ENCODE data around the gene LGI4.
"Not testable (repeated sequence)": the region's sequence is repeated elsewhere in the genome, so short reads cannot be mapped to it uniquely, and the experiment has no call there.

Gene LGI4

DNA sequence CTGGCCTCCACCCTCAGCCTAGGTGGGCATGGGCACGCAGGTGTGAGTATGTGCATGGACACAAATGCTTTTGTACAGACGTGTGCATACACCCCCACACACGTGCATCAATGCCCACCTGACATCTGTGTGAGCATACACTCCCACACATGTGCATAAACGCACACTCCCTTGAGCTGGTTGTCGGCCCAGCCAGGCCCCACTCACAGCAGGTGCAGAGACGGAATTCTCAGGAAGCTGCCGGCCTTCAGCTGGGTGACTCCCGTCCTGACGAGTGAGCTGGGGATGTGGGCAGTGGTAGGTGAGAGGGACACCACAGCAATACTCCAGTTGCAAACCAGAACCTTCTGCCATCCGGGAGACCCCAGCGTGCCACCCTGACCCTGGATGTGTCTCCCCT lies 1.0 kb downstream of the LGI4 start:
- TF ChIP-seq, protein P1, sequence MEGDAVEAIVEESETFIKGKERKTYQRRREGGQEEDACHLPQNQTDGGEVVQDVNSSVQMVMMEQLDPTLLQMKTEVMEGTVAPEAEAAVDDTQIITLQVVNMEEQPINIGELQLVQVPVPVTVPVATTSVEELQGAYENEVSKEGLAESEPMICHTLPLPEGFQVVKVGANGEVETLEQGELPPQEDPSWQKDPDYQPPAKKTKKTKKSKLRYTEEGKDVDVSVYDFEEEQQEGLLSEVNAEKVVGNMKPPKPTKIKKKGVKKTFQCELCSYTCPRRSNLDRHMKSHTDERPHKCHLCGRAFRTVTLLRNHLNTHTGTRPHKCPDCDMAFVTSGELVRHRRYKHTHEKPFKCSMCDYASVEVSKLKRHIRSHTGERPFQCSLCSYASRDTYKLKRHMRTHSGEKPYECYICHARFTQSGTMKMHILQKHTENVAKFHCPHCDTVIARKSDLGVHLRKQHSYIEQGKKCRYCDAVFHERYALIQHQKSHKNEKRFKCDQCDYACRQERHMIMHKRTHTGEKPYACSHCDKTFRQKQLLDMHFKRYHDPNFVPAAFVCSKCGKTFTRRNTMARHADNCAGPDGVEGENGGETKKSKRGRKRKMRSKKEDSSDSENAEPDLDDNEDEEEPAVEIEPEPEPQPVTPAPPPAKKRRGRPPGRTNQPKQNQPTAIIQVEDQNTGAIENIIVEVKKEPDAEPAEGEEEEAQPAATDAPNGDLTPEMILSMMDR (IDR thresholded peaks at IDR 0.05; ENCODE audit: low read length) = no peak
- TF ChIP-seq EZH2 (IDR thresholded peaks at IDR 0.05; ENCODE audit: borderline replicate concordance, low read length) = no peak
- H3K9me2 ChIP-seq (ENCODE audit: low read depth, low read length) = no peaks in the 10 kb centered on the region
- H3K4me2 ChIP-seq (ENCODE audit: low read length) = no peak overlapping the region
- no peak overlapping the region for H3K9ac ChIP-seq (ENCODE audit: low read length)
- H3K36me3 ChIP-seq (ENCODE audit: insufficient read depth, low read length) = no peaks in the 10 kb centered on the region
- H3K9me3 ChIP-seq (ENCODE audit: low read length) = no peaks in the 10 kb centered on the region
- H3K27ac ChIP-seq (ENCODE audit: low read depth, low read length, poor library complexity, severe bottlenecking) = no peak overlapping the region
- H3K79me2 ChIP-seq (ENCODE audit: insufficient read depth, low read length) = no peaks in the 10 kb centered on the region
- H3K4me1 ChIP-seq (ENCODE audit: insufficient read depth, low read length, severe bottlenecking) = no peaks in the 10 kb centered on the region
- H4K20me1 ChIP-seq (ENCODE audit: insufficient read depth, low read length) = no peaks in the 10 kb centered on the region
- no peak overlapping the region for H2AFZ ChIP-seq (ENCODE audit: low read length)
- H3F3A ChIP-seq (ENCODE audit: insufficient read depth, low read length) = no peaks in the 10 kb centered on the region
- H3K27me3 ChIP-seq (ENCODE audit: insufficient read depth, low read length) = no peaks in the 10 kb centered on the region; the same call in 1 of the 2 replicates
- no peak overlapping the region for H3K4me3 ChIP-seq (ENCODE audit: low read depth, low read length, poor library complexity, severe bottlenecking)

DNA sequence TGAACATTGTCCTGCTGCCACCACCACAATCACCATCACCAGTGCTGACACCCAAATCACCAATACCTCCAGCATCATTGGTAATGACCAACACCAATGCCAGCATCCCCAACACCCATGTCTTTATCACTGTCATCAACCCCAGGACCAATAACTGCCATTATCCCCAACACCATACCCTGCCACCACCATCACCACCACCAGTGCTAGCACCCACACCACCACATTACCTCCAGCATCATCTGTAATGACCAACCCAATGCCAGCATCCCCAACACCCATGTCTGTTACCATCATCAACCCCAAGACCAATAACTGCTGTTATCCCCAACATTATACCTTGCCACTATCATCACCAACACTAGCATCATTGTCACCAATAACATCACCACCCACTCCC lies 2.6 kb downstream of the LGI4 start:
- Histone ChIP-seq H3K4me2 (ENCODE audit: low read length) (no peak overlapping the region), H3F3A (ENCODE audit: insufficient read depth, low read length) (no peaks in the 10 kb centered on the region), H3K27ac (ENCODE audit: low read depth, low read length, poor library complexity, severe bottlenecking) (no peak overlapping the region), H3K79me2 (ENCODE audit: insufficient read depth, low read length) (no peaks in the 10 kb centered on the region), H3K9me2 (ENCODE audit: low read depth, low read length) (no peaks in the 10 kb centered on the region), H3K27me3 (ENCODE audit: insufficient read depth, low read length) (no peaks in the 10 kb centered on the region; the same call in 1 of the 2 replicates), H3K4me1 (ENCODE audit: insufficient read depth, low read length, severe bottlenecking) (no peaks in the 10 kb centered on the region), H3K9me3 (ENCODE audit: low read length) (no peaks in the 10 kb centered on the region), H3K36me3 (ENCODE audit: insufficient read depth, low read length) (no peaks in the 10 kb centered on the region), H3K4me3 (ENCODE audit: low read depth, low read length, poor library complexity, severe bottlenecking) (no peak overlapping the region), H4K20me1 (ENCODE audit: insufficient read depth, low read length) (no peaks in the 10 kb centered on the region), H3K9ac (ENCODE audit: low read length) (no peak overlapping the region), H2AFZ (ENCODE audit: low read length) (no peak overlapping the region)
- no peak for TF ChIP-seq EZH2 (IDR thresholded peaks at IDR 0.05; ENCODE audit: borderline replicate concordance, low read length)

DNA sequence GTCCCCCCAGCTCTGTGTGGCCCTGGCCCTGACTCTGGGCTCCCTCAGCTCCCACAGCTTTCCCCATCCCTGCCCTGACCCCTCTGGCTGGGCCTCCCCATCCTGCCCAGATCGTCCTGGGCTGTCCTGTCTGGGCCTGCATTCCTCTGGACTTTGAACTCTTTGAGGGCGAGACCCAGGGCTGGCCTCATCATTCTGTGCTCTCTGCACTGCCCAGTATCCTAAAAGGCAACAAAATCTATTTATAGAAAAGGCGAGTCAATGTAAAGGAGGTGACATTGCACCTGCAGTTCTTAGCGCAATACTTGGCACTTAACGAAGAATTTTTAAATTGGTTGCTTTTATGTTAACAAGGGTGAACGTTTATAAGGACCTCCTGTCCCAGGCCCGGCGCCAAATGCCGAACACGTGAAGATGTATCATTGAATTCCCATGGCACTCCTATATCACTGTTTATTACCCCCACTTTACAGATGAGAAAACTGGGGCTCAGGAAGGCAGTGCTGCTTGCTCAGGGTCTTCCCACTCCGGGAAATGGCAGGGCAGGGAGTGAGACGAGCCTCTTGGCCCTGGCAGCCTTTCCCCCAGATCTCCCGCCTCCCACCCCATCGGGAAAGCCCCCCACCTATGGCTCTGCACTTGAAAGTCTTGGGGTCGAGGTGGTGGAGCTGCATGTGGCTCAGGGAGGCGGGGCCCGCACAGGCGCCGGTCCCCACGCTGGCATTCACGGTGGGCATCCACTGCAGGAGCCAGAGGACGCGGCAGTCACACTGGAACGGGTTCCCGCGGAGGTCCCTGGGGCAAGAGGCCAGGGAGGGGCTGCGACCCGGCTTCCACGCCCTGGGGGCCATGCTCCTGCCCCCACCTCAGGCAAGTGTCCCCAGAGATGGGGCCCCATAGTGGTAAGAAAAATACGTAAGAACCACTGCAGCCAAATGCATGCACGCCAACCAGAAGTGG lies 3.8 kb downstream of the LGI4 start:
- TF ChIP-seq EZH2 (IDR thresholded peaks at IDR 0.05; ENCODE audit: borderline replicate concordance, low read length) = no peak
- TF ChIP-seq, protein P1 (IDR thresholded peaks at IDR 0.05; ENCODE audit: low read length) = no peak
- no peaks in the 10 kb centered on the region for H3F3A ChIP-seq (ENCODE audit: insufficient read depth, low read length)
- H3K4me1 ChIP-seq (ENCODE audit: insufficient read depth, low read length, severe bottlenecking) = no peaks in the 10 kb centered on the region
- H3K9me3 ChIP-seq (ENCODE audit: low read length) = no peaks in the 10 kb centered on the region
- no peaks in the 10 kb centered on the region for H4K20me1 ChIP-seq (ENCODE audit: insufficient read depth, low read length)
- no peaks in the 10 kb centered on the region for H3K9me2 ChIP-seq (ENCODE audit: low read depth, low read length)
- H3K4me3 ChIP-seq (ENCODE audit: low read depth, low read length, poor library complexity, severe bottlenecking) = no peak overlapping the region
- H3K36me3 ChIP-seq (ENCODE audit: insufficient read depth, low read length) = no peaks in the 10 kb centered on the region
- H3K79me2 ChIP-seq (ENCODE audit: insufficient read depth, low read length) = no peaks in the 10 kb centered on the region
- H3K27me3 ChIP-seq (ENCODE audit: insufficient read depth, low read length) = no peaks in the 10 kb centered on the region; the same call in 1 of the 2 replicates
- no peak overlapping the region for H3K9ac ChIP-seq (ENCODE audit: low read length)
- no peak overlapping the region for H2AFZ ChIP-seq (ENCODE audit: low read length)
- H3K4me2 ChIP-seq (ENCODE audit: low read length) = no peak overlapping the region
- no peak overlapping the region for H3K27ac ChIP-seq (ENCODE audit: low read depth, low read length, poor library complexity, severe bottlenecking)

DNA sequence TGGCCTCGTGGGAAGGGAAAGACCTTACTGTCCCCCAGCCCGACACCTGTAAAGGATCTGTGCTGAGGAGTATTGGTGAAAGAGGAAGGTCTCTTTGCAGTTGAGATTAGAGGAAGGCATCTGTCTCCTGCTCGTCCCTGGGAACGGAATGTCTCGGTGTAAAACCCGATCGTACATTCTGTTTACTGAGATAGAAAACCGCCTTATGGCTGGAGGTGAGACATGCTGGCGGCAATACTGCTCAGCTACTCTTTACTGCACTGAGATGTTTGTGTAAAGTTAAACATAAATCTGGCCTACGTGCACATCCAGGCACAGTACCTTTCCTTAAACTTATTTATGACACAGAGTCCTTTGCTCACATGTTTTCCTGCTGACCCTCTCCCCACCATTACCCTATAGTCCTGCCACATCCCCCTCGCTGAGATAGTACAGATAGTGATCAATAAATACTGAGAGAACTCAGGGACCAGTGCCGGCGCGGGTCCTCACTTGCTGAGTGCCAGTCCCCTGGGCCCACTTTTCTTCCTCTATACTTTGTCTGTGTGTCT lies 5.1 kb downstream of the LGI4 start:
- not testable (repeated sequence) for H3K4me1 ChIP-seq (ENCODE audit: insufficient read depth, low read length, severe bottlenecking); H3K27ac ChIP-seq (ENCODE audit: low read depth, low read length, poor library complexity, severe bottlenecking); H3K27me3 ChIP-seq (ENCODE audit: insufficient read depth, low read length); H3K4me2 ChIP-seq (ENCODE audit: low read length); H3K9ac ChIP-seq (ENCODE audit: low read length); H3K9me3 ChIP-seq (ENCODE audit: low read length); H3K79me2 ChIP-seq (ENCODE audit: insufficient read depth, low read length); H3K4me3 ChIP-seq (ENCODE audit: low read depth, low read length, poor library complexity, severe bottlenecking); H3K9me2 ChIP-seq (ENCODE audit: low read depth, low read length); H2AFZ ChIP-seq (ENCODE audit: low read length); H3K36me3 ChIP-seq (ENCODE audit: insufficient read depth, low read length); H4K20me1 ChIP-seq (ENCODE audit: insufficient read depth, low read length); H3F3A ChIP-seq (ENCODE audit: insufficient read depth, low read length)
